HFFc6 (cell line): ENCODE data around the gene DIPK1C. TPM values are rescaled to one million over a fixed set of nuclear protein-coding genes. Genes with fewer than 3 reads are reported as not detected.
A peak's percentile ranks its signal among the peaks of the same experiment; 100 is the strongest.
"Not testable (repeated sequence)": the region's sequence is repeated elsewhere in the genome, so short reads cannot be mapped to it uniquely, and the experiment has no call there.

Source experiments
- DNase-seq: peaks from one replicate; pipeline ENCODE4 v3.0.0-alpha.2; 2018
- H3K27ac Mint-ChIP-seq: 2 replicates; pipeline ENCODE4 v1.8.0; 2020; ENCODE audit warnings: mild to moderate bottlenecking, mixed read lengths
- H3K27me3 Mint-ChIP-seq: 2 replicates; pipeline ENCODE4 v1.8.0; 2021; ENCODE audit warnings: mild to moderate bottlenecking, moderate library complexity, mixed read lengths; ENCODE audit not compliant: insufficient read depth
- H3K36me3 Mint-ChIP-seq: 2 replicates; pipeline ENCODE4 v1.8.0; 2021; ENCODE audit warnings: low read depth, mixed read lengths
- H3K4me1 Mint-ChIP-seq: 2 replicates; pipeline ENCODE4 v1.8.0; 2020; ENCODE audit warnings: low read depth, mixed read lengths
- H3K4me3 Mint-ChIP-seq: 2 replicates; pipeline ENCODE4 v1.8.0; 2020; ENCODE audit warnings: mild to moderate bottlenecking, moderate library complexity, mixed read lengths
- H3K9me3 Mint-ChIP-seq: 2 replicates; pipeline ENCODE4 v1.8.0; 2020; ENCODE audit warnings: mild to moderate bottlenecking, mixed read lengths
- long read RNA-seq: library from polyadenylated mRNA; unstranded; transcript quantifications from one replicate; pipeline ENCODE4 v2.0.0, GENCODE V29; 2019
- total RNA-seq, 6 experiments: library from RNA; stranded (reverse); fragmentation: NEBNext Ultra II Directional; extraction: Animal tissue kit (Norgen Biotek cat#: 25700); gene quantifications; 2 replicates in 1 of 6; 3 replicates in 5 of 6; pipeline ENCODE4 v1.2.3, GENCODE V29; 2021
- TF ChIP-seq, protein P1 (sequence below): fragments of 200-600 bp; sonication (generic); IDR thresholded peaks from 2 replicates; pipeline ENCODE4 v1.5.0; 2021; ENCODE audit warnings: antibody characterized with exemption, mild to moderate bottlenecking

Gene DIPK1C
- not detected for total RNA-seq
- long read RNA-seq, result 0 reads

DNA sequence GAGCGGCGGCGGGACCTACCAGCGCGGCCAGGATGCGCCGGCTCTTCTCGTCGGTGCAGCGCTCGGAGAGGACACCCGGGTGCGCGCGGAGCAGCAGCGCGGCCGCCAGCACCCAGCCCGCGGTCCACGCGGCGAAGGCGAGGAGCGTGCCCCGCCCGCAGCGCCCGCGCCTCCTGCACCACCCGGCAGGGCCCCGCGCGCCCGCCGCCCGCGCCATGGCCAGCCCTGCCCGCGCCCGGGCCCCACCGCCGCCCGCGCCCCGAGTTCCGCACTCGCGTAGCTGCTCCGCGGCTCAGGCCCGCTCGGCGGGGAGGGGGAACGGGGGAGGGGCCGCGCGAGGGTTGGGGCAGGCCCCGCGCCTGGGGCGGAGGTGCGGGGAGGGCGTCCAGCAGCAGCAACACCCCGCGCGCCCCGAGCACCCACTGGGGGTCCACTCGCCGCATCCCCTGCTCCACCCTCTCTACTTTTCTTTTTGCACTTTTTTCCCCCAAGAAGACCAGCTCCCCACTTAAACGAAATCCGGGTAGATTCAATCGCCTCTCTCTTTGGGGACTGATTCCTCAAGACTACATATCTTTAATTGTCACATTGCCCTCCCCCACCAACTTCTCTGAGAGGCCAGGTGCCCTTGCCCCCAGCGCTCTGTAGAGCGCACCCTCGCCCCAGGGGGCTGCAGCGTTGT is at the start of gene DIPK1C:
DIPK1C (minus strand) TSS at position 266 of the 682 bp plus-strand sequence; CDS start at position 217, 49 bp downstream.
- no peaks in the 10 kb centered on the region for H3K9me3 Mint-ChIP-seq
- no peak for DNase-seq
- H3K27ac Mint-ChIP-seq, result no peak within 1 kb of the TSS
- peaks cover 52% of the 10 kb centered on the region for H3K27me3 Mint-ChIP-seq
- TF ChIP-seq, protein P1, sequence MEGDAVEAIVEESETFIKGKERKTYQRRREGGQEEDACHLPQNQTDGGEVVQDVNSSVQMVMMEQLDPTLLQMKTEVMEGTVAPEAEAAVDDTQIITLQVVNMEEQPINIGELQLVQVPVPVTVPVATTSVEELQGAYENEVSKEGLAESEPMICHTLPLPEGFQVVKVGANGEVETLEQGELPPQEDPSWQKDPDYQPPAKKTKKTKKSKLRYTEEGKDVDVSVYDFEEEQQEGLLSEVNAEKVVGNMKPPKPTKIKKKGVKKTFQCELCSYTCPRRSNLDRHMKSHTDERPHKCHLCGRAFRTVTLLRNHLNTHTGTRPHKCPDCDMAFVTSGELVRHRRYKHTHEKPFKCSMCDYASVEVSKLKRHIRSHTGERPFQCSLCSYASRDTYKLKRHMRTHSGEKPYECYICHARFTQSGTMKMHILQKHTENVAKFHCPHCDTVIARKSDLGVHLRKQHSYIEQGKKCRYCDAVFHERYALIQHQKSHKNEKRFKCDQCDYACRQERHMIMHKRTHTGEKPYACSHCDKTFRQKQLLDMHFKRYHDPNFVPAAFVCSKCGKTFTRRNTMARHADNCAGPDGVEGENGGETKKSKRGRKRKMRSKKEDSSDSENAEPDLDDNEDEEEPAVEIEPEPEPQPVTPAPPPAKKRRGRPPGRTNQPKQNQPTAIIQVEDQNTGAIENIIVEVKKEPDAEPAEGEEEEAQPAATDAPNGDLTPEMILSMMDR, result no peak
- H3K4me3 Mint-ChIP-seq, result no peak within 1 kb of the TSS
- H3K4me1 Mint-ChIP-seq, result no peaks in the 10 kb centered on the region
- H3K36me3 Mint-ChIP-seq, result no peaks in the 10 kb centered on the region

DNA sequence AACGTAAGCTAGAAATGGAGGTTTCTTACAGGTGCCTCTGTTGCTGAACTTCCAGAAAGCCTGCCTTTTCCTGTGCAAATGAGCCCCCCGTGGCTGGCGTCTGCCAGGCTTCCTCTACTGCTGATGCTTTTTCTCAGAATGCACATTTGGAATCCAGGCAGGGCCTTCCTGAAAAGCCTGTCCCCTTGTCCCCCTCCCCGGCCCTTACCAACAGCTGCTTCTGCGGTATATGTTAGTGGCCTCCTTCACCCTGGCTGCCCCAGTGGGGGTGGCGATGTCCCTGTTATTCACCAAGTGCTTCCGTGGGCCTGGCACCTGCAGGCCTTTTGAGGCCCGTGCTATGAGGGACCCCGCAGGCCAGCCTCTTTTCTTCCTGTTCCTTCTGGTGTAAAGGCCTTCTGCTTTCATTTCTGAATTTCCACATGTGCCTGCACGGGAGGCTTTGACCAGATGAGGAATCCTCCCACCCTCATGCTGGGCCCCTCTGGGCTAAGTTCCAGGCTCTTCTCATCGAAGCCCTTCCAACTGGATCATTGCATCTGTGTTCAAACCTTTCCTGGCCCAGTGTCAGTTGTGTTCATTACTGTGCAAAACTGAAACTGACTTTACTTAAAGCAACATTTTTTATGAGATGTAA is 49.5 kb upstream of the DIPK1C start:
- Mint-ChIP-seq H3K27ac (no peak overlapping the region; the same call in 1 of the 2 replicates), H3K36me3 (peaks cover 22% of the 10 kb centered on the region), H3K9me3 (no peaks in the 10 kb centered on the region), H3K4me1 (peaks cover 5% of the 10 kb centered on the region; the same call in 1 of the 2 replicates), H3K4me3 (no peak overlapping the region), H3K27me3 (peaks cover 2% of the 10 kb centered on the region)
- no peak for DNase-seq
- TF ChIP-seq, protein P1, result no peak

DNA sequence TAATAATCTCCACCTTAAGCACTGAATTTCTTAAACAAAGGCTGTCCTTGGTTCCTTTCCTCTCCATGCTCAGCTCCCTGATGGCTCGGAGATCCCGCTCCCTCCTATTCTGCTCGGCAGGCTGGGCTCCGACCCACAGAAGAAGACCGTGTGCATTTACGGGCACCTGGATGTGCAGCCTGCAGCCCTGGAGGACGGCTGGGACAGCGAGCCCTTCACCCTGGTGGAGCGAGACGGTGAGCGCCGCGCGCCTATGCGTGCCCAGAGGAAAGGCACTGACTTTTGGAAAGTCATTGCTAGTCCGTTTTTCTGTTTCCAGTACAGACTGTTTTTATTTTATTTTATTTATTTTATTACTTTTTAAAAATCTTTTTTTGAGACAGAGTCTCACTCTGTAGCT is 48.7 kb upstream of the DIPK1C start:
- TF ChIP-seq, protein P1, result no peak
- no peak overlapping the region for H3K27ac Mint-ChIP-seq
- H3K4me3 Mint-ChIP-seq, result no peak overlapping the region
- peaks cover 2% of the 10 kb centered on the region for H3K27me3 Mint-ChIP-seq
- peaks cover 5% of the 10 kb centered on the region; the same call in 1 of the 2 replicates for H3K4me1 Mint-ChIP-seq
- DNase-seq, result no peak
- no peaks in the 10 kb centered on the region for H3K9me3 Mint-ChIP-seq
- peaks cover 27% of the 10 kb centered on the region for H3K36me3 Mint-ChIP-seq

DNA sequence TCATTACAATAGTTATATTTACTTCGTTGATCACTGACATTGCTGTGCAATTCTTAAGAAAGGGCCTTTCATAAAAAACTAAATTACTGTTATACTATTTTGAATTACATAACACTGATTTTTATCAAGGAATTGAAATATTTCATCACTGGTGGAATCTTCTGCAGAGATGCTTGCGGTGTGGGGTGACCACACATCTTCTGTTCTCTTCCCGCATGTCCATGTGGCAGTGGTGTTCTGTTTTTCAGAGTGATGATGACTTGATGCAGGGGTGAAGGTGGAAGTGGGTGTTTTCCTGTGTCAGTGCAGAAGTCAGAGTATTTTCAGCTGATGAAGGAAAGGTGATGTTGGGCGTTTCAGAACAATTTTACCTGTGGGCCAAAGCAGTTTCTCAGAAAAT is 46.0 kb upstream of the DIPK1C start:
- Mint-ChIP-seq H3K36me3 (peaks cover 37% of the 10 kb centered on the region), H3K9me3 (no peaks in the 10 kb centered on the region), H3K4me1 (peaks cover 19% of the 10 kb centered on the region), H3K4me3 (no peak overlapping the region), H3K27ac (no peak overlapping the region), H3K27me3 (no peaks in the 10 kb centered on the region; the same call in 1 of the 2 replicates)
- no peak for DNase-seq
- TF ChIP-seq, protein P1, result no peak

DNA sequence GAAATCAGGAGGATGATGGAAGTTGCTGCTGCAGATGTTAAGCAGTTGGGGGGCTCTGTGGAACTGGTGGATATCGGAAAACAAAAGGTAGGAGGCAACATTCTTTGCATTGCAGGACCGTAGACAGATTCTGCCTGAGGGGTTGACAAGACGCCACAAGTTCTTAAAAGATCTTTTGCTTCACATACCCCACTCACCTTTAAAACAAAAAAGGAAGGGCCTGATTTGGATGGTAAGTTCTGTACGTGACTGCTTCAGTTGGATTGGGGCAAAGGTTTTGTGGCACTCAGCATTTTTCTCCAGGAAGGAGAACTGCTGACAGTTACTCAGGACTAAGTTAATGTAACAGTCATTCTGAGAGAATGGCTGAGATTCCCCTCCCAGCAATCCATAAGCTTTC is 44.3 kb upstream of the DIPK1C start:
- Mint-ChIP-seq H3K9me3 (no peaks in the 10 kb centered on the region), H3K4me1 (peaks cover 28% of the 10 kb centered on the region), H3K36me3 (peaks cover 20% of the 10 kb centered on the region; the same call in 1 of the 2 replicates), H3K27me3 (no peaks in the 10 kb centered on the region), H3K27ac (no peak overlapping the region), H3K4me3 (no peak overlapping the region)
- DNase-seq, result no peak
- TF ChIP-seq, protein P1, result no peak

DNA sequence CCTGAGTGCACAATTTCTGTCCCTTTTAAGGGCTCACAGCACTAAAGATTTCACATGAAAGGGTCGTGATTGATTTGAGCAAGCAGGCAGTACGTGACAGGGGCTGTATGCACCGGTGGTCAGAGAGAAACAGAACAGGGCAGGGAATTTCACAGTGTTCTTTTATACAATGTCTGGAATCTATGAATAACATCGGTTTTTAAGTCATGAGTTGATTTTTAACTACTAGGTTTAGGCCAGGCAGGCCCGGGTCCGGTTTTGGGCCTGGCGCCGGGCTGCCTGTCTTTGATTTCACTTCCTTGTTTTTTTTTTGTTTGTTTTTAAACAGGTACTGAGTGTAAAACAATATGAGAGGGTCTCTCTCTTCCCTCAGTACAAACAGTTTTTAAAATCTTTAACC is 43.7 kb upstream of the DIPK1C start:
- Mint-ChIP-seq H3K4me1 (peaks cover 28% of the 10 kb centered on the region), H3K27ac (peak overlapping the region; percentile 7; the same call in 1 of the 2 replicates), H3K36me3 (peaks cover 20% of the 10 kb centered on the region; the same call in 1 of the 2 replicates)
- DNase-seq, H3K27me3 Mint-ChIP-seq, H3K9me3 Mint-ChIP-seq, H3K4me3 Mint-ChIP-seq: not testable (repeated sequence)
